RWPE2 (cell line): ENCODE measurements around the gene CAMK2A.

Experiments used
- ATAC-seq: fragments of 200-7000 bp; cut with Tn5 transposase; 3 replicates; pipeline ENCODE4 v1.9.1; 2021; ENCODE audit warnings: low read depth
- DNase-seq: peaks from one replicate; pipeline ENCODE4 v3.0.0-alpha.2; 2020; ENCODE audit warnings: low spot score
- H3K27ac ChIP-seq: fragments of 450-650 bp; 2 replicates; pipeline ENCODE4 v1.5.1; 2017; ENCODE audit warnings: mild to moderate bottlenecking; ENCODE audit not compliant: poor library complexity, severe bottlenecking
- H3K27me3 ChIP-seq: fragments of 250-450 bp; sonication (Bioruptor Pico); 2 replicates; pipeline ENCODE4 v1.5.1; 2021; ENCODE audit warnings: mild to moderate bottlenecking, moderate library complexity; ENCODE audit not compliant: insufficient read depth, poor library complexity, severe bottlenecking
- H3K36me3 ChIP-seq: fragments of 250-450 bp; sonication (Bioruptor Pico); 2 replicates; pipeline ENCODE4 v1.5.1; 2020; ENCODE audit warnings: low read depth, mild to moderate bottlenecking, moderate library complexity
- H3K4me1 ChIP-seq: fragments of 250-450 bp; sonication (Bioruptor Pico); 2 replicates; pipeline ENCODE4 v1.5.1; 2021; ENCODE audit warnings: mild to moderate bottlenecking, moderate library complexity; ENCODE audit not compliant: insufficient read depth, poor library complexity, severe bottlenecking
- H3K4me3 ChIP-seq: fragments of 250-450 bp; sonication (Bioruptor Pico); 2 replicates; pipeline ENCODE4 v1.5.1; 2021; ENCODE audit warnings: mild to moderate bottlenecking, moderate library complexity; ENCODE audit not compliant: severe bottlenecking
- H3K9me3 ChIP-seq: fragments of 250-450 bp; sonication (Bioruptor Pico); 2 replicates; pipeline ENCODE4 v1.5.1; 2021; ENCODE audit warnings: mild to moderate bottlenecking, moderate library complexity; ENCODE audit not compliant: severe bottlenecking
- TF ChIP-seq, protein P1 (sequence below): fragments of 450-650 bp; IDR thresholded peaks from one replicate; pipeline ENCODE4 v1.5.1; 2017; ENCODE audit warnings: mild to moderate bottlenecking, moderate library complexity; ENCODE audit not compliant: poor library complexity, severe bottlenecking

The CAMK2A gene

GRCh38 chr5:150196986-150197385 is 92.6 kb downstream of the CAMK2A start:
- ATAC-seq (no peak), DNase-seq (no peak)
- TF ChIP-seq, protein P1, sequence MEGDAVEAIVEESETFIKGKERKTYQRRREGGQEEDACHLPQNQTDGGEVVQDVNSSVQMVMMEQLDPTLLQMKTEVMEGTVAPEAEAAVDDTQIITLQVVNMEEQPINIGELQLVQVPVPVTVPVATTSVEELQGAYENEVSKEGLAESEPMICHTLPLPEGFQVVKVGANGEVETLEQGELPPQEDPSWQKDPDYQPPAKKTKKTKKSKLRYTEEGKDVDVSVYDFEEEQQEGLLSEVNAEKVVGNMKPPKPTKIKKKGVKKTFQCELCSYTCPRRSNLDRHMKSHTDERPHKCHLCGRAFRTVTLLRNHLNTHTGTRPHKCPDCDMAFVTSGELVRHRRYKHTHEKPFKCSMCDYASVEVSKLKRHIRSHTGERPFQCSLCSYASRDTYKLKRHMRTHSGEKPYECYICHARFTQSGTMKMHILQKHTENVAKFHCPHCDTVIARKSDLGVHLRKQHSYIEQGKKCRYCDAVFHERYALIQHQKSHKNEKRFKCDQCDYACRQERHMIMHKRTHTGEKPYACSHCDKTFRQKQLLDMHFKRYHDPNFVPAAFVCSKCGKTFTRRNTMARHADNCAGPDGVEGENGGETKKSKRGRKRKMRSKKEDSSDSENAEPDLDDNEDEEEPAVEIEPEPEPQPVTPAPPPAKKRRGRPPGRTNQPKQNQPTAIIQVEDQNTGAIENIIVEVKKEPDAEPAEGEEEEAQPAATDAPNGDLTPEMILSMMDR, result no peak
- Histone ChIP-seq H3K27me3 (no peaks in the 10 kb centered on the region), H3K4me3 (no peak overlapping the region), H3K36me3 (no peaks in the 10 kb centered on the region), H3K4me1 (no peaks in the 10 kb centered on the region), H3K9me3 (no peaks in the 10 kb centered on the region), H3K27ac (no peak overlapping the region)

GRCh38 chr5:150196514-150196913 is 93.1 kb downstream of the CAMK2A start:
- DNase-seq (no peak), ATAC-seq (no peak)
- H3K4me3 ChIP-seq, result no peak overlapping the region
- TF ChIP-seq, protein P1, result no peak
- no peaks in the 10 kb centered on the region for H3K9me3 ChIP-seq
- no peak overlapping the region for H3K27ac ChIP-seq
- no peaks in the 10 kb centered on the region for H3K36me3 ChIP-seq
- peaks cover 3% of the 10 kb centered on the region for H3K27me3 ChIP-seq
- no peaks in the 10 kb centered on the region for H3K4me1 ChIP-seq

DNA sequence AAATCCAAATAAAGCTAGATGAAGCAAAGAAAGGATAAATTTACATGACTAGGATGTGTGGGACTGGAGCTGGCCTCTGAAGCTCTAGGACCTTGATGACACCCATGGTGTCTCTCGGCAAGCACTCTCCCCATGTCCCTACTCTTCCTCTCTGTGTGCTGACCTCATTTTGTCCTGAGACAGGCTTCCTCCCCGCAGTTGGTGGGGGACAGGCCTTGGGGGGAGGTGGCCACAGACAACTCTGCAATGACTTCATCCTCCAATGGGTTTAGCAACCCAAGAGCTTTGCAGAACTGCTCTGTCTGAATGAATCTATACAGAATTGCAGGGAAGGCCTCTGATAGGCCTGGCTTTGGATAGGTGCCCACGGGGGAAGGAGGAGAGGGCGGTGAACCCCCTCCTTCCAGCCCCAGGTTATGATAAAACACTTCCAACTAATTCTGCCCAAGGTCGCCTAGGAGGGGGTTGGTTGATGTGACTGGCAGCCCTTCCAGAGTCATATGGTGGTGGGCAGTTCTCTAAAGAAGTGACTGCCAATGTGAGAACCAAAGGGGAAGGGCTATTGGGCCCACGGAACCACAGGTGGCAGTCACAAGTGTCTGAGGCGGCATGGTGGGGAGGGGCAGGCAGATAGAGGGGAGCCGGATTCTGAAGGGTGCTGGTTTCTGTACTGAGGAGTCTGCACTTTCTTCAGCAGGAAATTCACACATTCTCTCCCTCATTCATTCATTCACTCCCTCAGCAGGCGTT is 93.7 kb downstream of the CAMK2A start:
- Histone ChIP-seq H3K4me1 (no peaks in the 10 kb centered on the region), H3K36me3 (no peaks in the 10 kb centered on the region), H3K27ac (no peak overlapping the region), H3K9me3 (no peaks in the 10 kb centered on the region), H3K4me3 (no peak overlapping the region), H3K27me3 (peaks cover 7% of the 10 kb centered on the region)
- TF ChIP-seq, protein P1, result no peak
- no peak for DNase-seq
- no peak for ATAC-seq

GRCh38 chr5:150192462-150192861 is 97.1 kb downstream of the CAMK2A start:
- Histone ChIP-seq H3K4me1 (no peaks in the 10 kb centered on the region), H3K9me3 (no peaks in the 10 kb centered on the region), H3K27me3 (peaks cover 36% of the 10 kb centered on the region), H3K4me3 (no peak overlapping the region), H3K36me3 (no peaks in the 10 kb centered on the region), H3K27ac (no peak overlapping the region)
- TF ChIP-seq, protein P1, result no peak
- DNase-seq (no peak), ATAC-seq (no peak)

DNA sequence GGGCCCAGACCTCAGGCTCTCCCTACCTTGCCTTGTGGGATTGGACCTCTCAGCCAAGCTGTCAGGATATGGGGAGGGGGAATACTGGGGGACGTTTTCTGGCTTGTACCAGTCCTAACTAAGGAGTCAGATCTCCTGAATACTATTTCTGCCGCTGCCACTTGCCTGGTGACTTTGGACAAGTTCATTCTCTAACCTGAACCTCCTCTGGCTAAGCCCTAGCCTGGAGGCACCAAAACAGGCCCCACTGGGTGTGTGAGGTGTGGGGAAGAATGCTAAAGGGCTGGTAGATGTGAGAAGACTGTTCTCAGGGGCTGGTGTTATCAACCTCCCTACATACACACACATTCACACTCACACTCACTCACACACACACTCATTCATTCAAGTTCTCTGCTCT is 98.6 kb downstream of the CAMK2A start:
- Histone ChIP-seq H3K4me1 (no peaks in the 10 kb centered on the region), H3K9me3 (no peaks in the 10 kb centered on the region), H3K36me3 (no peaks in the 10 kb centered on the region), H3K27ac (no peak overlapping the region), H3K27me3 (peaks cover 38% of the 10 kb centered on the region), H3K4me3 (no peak overlapping the region)
- TF ChIP-seq, protein P1, result no peak
- ATAC-seq (no peak), DNase-seq (no peak)
